ENCODE data around the gene KIF13A. TPM values are rescaled to one million over a fixed set of nuclear protein-coding genes. Genes with fewer than 3 reads are reported as not detected.
A peak's percentile ranks its signal among the peaks of the same experiment; 100 is the strongest.
"Not testable (repeated sequence)": the region's sequence is repeated elsewhere in the genome, so short reads cannot be mapped to it uniquely, and the experiment has no call there.

KIF13A gene
- total RNA-seq, 8 experiments from 2014 or later: 15.5 to 50.5 (median 24.5) TPM

DNA sequence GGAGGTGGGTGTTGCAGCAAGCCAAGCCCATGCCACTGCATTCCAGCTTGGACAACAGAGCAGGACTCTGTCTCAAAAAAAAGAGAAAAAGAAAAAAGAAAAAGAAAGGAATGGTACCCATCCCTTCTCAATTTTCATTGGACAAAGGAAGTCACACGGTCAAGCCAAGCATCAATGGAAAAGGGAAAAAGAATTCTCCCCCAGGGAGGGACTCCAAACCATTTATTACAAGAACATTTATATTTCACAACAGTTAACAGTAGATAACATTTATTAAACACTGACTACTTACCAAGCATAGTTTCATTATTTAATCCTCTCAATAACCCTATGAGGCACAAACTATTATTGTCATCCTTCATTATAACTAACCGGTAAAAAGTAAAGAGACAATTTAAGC lies 6.6 kb upstream of the KIF13A start:
- WGBS, 10 experiments: 70 to 100% (median 100%) methylated on average over 1 to 2 of the region's 2 CpGs

DNA sequence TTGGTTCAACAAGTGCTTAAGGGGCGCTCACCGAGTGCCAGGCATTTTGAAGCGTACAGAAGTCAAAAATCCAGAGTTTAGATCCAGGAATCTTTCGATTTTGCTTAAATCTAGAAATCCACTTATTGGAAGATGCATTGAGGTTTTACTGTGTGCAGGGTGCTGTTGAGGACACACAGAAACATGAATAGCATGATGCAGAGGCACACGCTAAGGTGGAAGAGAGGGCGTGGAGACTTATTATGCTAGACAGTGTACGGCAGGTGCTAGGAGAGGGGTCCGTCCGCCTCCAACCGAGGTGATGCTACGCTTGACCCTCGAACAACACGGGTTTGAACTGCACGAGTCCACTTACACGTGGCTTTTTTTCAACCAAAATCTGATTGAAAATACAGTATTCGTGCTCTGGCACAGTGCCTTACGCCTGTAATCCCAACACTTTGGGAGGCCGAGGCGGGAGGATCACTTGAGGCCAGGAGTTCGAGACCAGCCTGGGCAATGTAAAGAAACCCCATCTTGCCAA lies 1.0 kb upstream of the KIF13A start:
- Histone ChIP-seq H3K4me1 (replicated peaks in 1 of 2) (peaks cover 23 to 25% of the 10 kb centered on the region in 2 donors), H3K4me3 (peak overlapping the region; percentile 52 to 94 (median 86)), H3K27ac (peak overlapping the region; percentile 90 to 92)
- in situ Hi-C loops (cut with MboI; ENCODE audit: low pct_unique_long_range_greater_than_20kb in 2 of 9, low sequenced_read_pairs in 9 of 9, unreplicated experiment in 9 of 9): loop anchor here in 1 of 9 experiments (25.0 kb wide), 1 partner anchor 124 kb away; the partner anchor contains the start of gene NHLRC1
- 22 to 94% (median 59%) methylated on average over 7 to 20 of the region's 20 CpGs; no CpG with 5 or more reads in 3 of the 10 experiments for WGBS, 10 experiments
- ATAC-seq (replicated peaks in 6 of 8): no peak

More for the DNA sequence above, 6.6 kb upstream of the KIF13A start:
- ATAC-seq (replicated peaks in 6 of 8): no peak
- Histone ChIP-seq H3K4me1 (replicated peaks in 1 of 2) (no peaks in the 10 kb centered on the region), H3K4me3 (no peak overlapping the region), H3K27ac (no peak overlapping the region)
- in situ Hi-C loops (cut with MboI; ENCODE audit: low pct_unique_long_range_greater_than_20kb in 2 of 9, low sequenced_read_pairs in 9 of 9, unreplicated experiment in 9 of 9): loop anchor here in 1 of 9 experiments (25.0 kb wide), 1 partner anchor 118 kb away; the partner anchor contains the start of gene NHLRC1

DNA sequence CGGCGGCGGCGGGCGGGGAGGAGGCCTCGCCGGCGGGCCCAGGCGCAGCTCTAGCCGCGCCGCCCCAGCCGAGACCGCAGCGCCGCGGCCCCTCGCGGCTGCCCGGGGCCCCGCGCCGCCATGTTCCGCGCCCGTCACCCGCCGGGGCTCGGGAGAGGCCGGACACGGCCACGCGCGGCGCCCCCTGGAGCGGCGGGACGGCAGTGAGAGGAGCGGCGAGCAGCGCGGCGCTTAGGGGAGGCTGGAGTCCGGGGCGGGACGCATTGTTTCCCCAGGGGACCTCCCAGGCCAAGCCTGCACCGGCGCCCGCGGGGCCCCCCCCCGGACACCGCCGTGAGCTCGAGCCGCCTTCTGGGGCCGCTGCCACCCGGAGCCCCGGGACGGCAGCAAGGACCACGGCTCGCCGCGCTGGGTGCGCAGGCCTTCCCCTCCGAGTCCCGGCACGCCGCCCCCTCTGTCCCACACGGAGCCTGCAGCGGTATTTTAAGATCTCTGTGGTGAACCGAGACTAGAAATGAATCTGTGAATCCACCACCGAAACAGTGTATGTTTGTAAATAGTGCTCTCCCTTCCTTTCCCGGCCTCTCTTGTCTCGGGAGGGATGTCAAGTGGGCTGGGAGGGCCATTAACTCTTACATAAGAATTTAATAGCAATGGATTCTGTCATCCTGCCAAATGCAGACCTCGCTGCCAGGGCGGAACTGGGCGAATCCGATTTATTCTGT lies 424 bp upstream of the KIF13A start:
- whole genome bisulfite sequencing, 10 experiments: 0 to 13% (median 3%) methylated on average over 2 to 14 of the region's 78 CpGs; no CpG with 5 or more reads in 6 of the 10 experiments
- peak; percentile 67 to 82 (median 76) for ATAC-seq (replicated peaks in 6 of 8)
- in situ Hi-C loops (cut with MboI; ENCODE audit: low pct_unique_long_range_greater_than_20kb in 2 of 9, low sequenced_read_pairs in 9 of 9, unreplicated experiment in 9 of 9): loop anchor here in 1 of 9 experiments (25.0 kb wide), 1 partner anchor 124 kb away; the partner anchor contains the start of gene NHLRC1
- Histone ChIP-seq H3K27ac (peak overlapping the region; percentile 90 to 92), H3K4me3 (peak overlapping the region; percentile 52 to 94 (median 86)), H3K4me1 (replicated peaks in 1 of 2) (peaks cover 23 to 25% of the 10 kb centered on the region in 2 donors)

DNA sequence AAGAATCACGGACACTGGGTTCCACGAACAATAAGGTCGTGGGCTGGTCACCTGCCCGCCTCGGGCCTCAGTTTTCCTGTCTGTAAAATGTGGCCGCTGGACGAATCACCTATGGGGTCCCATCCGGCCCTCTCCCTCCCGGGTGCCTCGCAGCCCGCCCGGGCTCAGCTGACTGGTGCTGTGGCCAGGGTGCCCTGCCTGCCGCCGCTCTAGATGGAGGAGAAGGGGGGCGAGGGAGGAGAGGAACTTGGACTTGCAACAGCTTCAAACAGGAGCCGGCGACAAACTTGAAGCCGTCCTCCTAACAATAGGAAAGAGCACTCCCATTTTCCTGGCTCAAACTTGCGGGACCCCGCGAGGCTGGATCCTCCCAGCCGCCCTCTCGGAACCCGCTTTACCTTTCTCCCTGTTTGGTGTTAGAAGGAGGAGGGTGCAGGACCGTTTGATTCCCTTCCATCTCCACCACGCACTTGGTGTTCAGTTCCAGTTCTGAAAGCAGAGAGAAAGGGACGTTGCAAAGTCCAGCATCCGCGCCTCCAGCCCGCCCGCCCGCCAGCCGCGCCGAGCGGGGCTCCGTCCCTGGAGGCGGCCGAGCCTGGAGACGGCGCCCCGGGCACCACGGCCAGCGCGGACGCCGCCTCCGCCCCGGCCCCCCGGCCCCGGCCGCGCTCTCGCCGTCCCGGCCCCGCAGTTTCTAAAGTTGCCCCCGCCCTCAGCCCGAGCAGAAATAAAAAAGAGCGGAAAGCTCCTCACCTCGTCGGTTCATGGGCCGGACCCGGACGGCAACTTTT lies 584 bp downstream of the KIF13A start:
- in situ Hi-C loops (cut with MboI; ENCODE audit: low pct_unique_long_range_greater_than_20kb in 2 of 9, low sequenced_read_pairs in 9 of 9, unreplicated experiment in 9 of 9): loop anchor here in 1 of 9 experiments (25.0 kb wide), 1 partner anchor 125 kb away; the partner anchor contains the start of gene NHLRC1
- Histone ChIP-seq H3K27ac (peak overlapping the region; percentile 90 to 92), H3K4me1 (replicated peaks in 1 of 2) (peaks cover 23 to 25% of the 10 kb centered on the region in 2 donors), H3K4me3 (peak overlapping the region; percentile 52 to 94 (median 86))
- ATAC-seq (replicated peaks in 6 of 8): peak; percentile 43 to 61 (median 48)
- 0 to 5% (median 0%) methylated on average over 2 to 14 of the region's 65 CpGs; no CpG with 5 or more reads in 4 of the 10 experiments for WGBS, 10 experiments

DNA sequence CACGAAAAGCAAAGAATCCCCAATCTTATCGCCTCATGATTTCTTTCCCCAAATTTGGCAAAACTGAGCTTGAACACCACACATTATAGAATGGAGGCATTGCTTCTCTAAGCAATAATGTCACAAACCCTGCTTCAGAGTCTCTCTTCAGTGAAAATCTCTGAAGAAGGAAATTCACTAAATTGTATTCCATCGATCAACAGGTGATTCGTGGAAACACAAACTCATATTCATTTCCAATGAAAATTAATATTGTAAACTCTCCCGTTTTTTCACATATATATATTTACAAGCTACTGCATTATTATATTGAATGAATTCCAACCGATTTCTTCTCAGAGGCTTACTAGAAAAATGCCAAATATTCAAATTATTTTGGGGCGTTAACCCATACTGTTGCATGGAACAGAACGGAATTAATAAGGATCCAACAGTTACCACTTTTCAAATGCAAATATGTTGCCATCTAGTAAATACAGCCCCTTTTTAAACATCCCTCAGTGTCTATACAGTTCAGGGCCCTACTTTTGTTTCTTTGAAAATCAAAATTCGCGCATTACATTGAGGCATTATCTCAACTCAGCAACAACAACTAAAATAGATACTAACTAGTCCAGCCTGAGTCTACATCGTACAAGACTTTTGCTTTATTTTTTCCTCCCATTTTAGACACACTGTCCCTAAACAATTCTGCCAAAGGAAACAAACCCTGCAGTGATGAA lies 1.3 kb downstream of the KIF13A start:
- in situ Hi-C loops (cut with MboI; ENCODE audit: low pct_unique_long_range_greater_than_20kb in 2 of 9, low sequenced_read_pairs in 9 of 9, unreplicated experiment in 9 of 9): loop anchor here in 1 of 9 experiments (25.0 kb wide), 1 partner anchor 126 kb away; the partner anchor contains the start of gene NHLRC1
- no peak overlapping the region for H3K27ac ChIP-seq
- 8 to 83% (median 29%) methylated on average over 1 to 11 of the region's 11 CpGs for WGBS, 10 experiments
- peak overlapping the region; percentile 52 to 94 (median 86) for H3K4me3 ChIP-seq
- H3K4me1 ChIP-seq (replicated peaks in 1 of 2): peaks cover 23 to 25% of the 10 kb centered on the region in 2 donors
- ATAC-seq (replicated peaks in 6 of 8): no peak

DNA sequence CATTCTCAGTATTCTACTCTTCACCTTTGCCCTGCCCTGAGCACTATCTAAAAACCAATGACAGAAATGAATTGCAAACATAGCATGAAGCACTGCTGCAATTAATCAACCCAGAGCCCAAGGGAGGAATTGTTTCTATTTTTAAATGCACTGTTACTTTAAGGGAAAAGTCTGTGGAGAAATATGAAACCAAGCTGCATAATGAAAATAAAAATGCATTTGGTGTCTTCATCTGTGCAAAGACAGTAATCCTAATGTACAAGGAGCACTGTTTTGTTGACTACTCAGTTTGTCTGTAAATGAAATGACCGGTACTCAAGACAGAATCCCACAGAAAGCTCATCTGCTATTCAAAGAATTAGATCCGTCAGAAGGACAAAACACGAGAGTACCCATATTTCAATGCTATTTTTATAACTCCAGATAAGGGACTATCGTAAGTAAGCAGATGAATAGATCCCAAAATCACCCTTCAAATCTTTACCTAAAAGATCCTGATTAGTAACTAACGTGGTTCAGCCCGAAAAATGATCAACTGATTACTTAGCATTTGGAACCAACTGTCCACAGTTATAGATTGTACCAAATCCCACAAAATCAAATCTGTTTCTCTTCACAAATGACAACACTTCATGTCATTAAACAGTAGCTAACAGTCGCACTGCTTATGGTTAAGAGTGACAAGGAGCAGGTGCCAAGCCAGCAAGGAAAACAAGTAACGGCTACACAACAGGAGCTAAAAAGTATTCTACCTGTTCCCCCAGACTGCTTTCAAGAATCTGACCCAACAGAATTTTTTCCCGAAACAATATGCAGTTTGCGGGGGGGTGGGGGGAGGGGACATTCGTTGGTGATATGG lies 2.4 kb downstream of the KIF13A start:
- no peak overlapping the region for H3K27ac ChIP-seq
- in situ Hi-C loops (cut with MboI; ENCODE audit: low pct_unique_long_range_greater_than_20kb in 2 of 9, low sequenced_read_pairs in 9 of 9, unreplicated experiment in 9 of 9): loop anchor here in 1 of 9 experiments (25.0 kb wide), 1 partner anchor 127 kb away; the partner anchor contains the start of gene NHLRC1
- no peak overlapping the region for H3K4me3 ChIP-seq
- no peak for ATAC-seq (replicated peaks in 6 of 8)
- peaks cover 23 to 25% of the 10 kb centered on the region in 2 donors for H3K4me1 ChIP-seq (replicated peaks in 1 of 2)
- 0 to 80% (median 53%) methylated on average over 2 to 11 of the region's 11 CpGs; no CpG with 5 or more reads in 1 of the 10 experiments for WGBS, 10 experiments

DNA sequence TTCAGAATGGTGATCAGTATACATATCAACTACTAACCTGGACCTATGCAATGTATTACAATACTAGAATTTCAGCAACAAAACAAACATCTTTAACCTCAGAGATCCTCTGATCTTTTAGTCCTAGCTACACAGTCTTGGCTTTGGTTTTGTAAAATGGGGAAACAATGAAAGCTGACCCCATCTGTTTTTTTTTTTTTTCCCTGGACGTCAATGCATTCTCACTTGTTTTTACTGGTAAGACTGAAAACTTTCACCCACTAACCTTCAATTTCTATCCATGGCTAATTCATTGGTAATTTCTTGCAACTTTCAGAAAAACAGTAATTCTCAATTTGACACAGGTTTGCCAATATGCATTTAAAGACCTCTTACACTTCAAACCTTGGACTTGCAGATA lies 3.0 kb downstream of the KIF13A start:
- Histone ChIP-seq H3K27ac (no peak overlapping the region), H3K4me3 (no peak overlapping the region), H3K4me1 (replicated peaks in 1 of 2) (peaks cover 23 to 25% of the 10 kb centered on the region in 2 donors)
- in situ Hi-C loops (cut with MboI; ENCODE audit: low pct_unique_long_range_greater_than_20kb in 2 of 9, low sequenced_read_pairs in 9 of 9, unreplicated experiment in 9 of 9): loop anchor here in 1 of 9 experiments (25.0 kb wide), 1 partner anchor 128 kb away; the partner anchor contains the start of gene NHLRC1
- WGBS, 10 experiments: 0 to 55% (median 23%) methylated on average over 1 of the region's 1 CpG; no CpG with 5 or more reads in 2 of the 10 experiments
- no peak for ATAC-seq (replicated peaks in 6 of 8)

DNA sequence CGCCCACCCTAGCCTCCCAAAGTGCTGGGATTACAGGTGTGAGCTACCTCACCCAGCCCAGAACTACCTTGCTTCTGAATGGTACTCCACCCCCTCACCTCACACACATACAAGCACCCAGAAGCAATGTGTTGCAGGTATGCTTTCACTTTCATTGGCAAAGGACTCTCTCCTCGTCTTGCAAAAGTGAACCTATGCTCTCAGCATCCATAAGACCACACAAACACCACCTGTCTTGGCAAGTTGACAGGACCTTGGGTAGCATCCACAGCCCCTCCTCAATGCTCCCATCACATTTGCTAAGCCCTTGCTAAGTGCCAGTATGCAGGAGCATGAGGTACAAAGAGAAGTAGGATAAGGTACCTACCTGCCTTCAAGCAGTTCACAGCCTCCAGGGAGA lies 3.7 kb downstream of the KIF13A start:
- H3K4me1 ChIP-seq (replicated peaks in 1 of 2): peaks cover 22 to 24% of the 10 kb centered on the region in 2 donors
- in situ Hi-C loops (cut with MboI; ENCODE audit: low pct_unique_long_range_greater_than_20kb in 2 of 9, low sequenced_read_pairs in 9 of 9, unreplicated experiment in 9 of 9): loop anchor here in 1 of 9 experiments (25.0 kb wide), 1 partner anchor 129 kb away; the partner anchor contains the start of gene NHLRC1
- 80 to 100% (median 91%) methylated on average over 1 to 2 of the region's 2 CpGs; no CpG with 5 or more reads in 6 of the 10 experiments for WGBS, 10 experiments
- H3K4me3 ChIP-seq: no peak overlapping the region
- no peak for ATAC-seq (replicated peaks in 6 of 8)
- H3K27ac ChIP-seq: no peak overlapping the region

DNA sequence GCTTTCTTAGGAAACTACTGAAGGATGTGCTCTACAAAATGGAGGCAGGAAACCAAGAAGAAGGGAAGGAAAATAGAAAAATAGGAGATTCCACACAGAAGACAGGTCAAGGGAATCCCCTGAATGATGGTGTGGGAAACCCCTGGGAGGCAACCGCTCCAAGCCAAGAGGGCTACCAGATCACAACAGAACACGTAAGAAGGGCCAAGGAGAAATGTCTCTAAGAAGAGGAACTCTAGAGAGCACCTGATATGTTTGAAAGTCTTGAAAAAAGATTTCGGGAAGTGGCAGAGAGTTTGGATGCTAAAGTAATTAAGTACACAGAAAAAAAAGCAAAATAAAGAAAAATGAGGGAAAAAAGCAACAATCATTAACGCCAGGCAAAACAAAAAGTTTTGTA lies 7.1 kb downstream of the KIF13A start:
- Histone ChIP-seq H3K4me3 (no peak overlapping the region), H3K27ac (no peak overlapping the region), H3K4me1 (replicated peaks in 1 of 2) (peaks cover 10 to 11% of the 10 kb centered on the region in 2 donors)
- ATAC-seq (replicated peaks in 6 of 8): no peak
- in situ Hi-C loops (cut with MboI; ENCODE audit: low pct_unique_long_range_greater_than_20kb in 2 of 9, low sequenced_read_pairs in 9 of 9, unreplicated experiment in 9 of 9): loop anchor here in 1 of 9 experiments (25.0 kb wide), 1 partner anchor 132 kb away; the partner anchor contains the start of gene NHLRC1
- WGBS, 10 experiments: 81 to 100% (median 94%) methylated on average over 1 to 4 of the region's 4 CpGs

DNA sequence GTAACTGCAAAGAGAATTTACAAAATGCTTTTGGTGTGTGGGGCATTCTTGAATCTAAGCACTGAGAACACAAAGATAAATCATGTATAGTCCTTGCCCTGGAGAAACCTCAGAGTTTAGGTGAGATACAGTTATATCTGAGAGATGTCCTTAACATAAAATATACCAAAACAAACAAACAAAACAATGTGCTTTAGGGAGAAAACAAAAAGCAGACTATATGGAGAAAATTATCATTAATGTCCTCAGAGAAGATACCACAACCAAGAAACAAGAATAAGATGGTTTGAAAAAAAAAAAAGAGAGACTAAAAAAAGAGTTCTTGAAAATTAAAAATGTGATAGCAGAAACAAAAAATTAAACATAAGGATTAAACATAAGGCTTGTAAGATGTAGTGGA lies 8.0 kb downstream of the KIF13A start:
- Histone ChIP-seq H3K4me1 (replicated peaks in 1 of 2) (peaks cover 2% of the 10 kb centered on the region in 2 donors), H3K27ac (no peak overlapping the region), H3K4me3 (no peak overlapping the region)
- in situ Hi-C loops (cut with MboI; ENCODE audit: low pct_unique_long_range_greater_than_20kb in 2 of 9, low sequenced_read_pairs in 9 of 9, unreplicated experiment in 9 of 9): loop anchor here in 1 of 9 experiments (25.0 kb wide), 1 partner anchor 133 kb away; the partner anchor contains the start of gene NHLRC1
- ATAC-seq (replicated peaks in 6 of 8): no peak

DNA sequence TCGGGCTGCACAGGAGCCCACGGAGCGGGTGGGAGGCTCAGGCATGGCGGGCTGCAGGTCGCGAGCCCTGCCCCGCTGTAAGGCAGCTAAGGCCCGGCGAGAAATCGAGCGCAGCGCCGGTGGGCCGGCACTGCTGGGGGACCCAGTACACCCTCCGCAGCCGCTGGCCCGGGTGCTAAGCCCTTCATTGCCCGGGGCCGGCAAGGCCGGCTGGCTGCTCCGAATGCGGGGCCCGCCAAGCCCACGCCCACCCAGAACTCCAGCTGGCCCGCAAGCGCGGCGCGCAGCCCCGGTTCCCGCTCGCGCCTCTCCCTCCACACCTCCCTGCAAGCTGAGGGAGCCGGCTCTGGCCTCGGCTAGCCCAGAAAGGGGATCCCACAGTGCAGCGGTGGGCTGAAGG lies 11.2 kb downstream of the KIF13A start:
- not testable (repeated sequence) for H3K4me1 ChIP-seq (replicated peaks in 1 of 2); ATAC-seq (replicated peaks in 6 of 8); H3K4me3 ChIP-seq; H3K27ac ChIP-seq
- in situ Hi-C loops (cut with MboI; ENCODE audit: low pct_unique_long_range_greater_than_20kb in 2 of 9, low sequenced_read_pairs in 9 of 9, unreplicated experiment in 9 of 9): loop anchor here in 1 of 9 experiments (25.0 kb wide), 1 partner anchor 136 kb away; the partner anchor contains the start of gene NHLRC1
- 87 to 90% methylated on average over 4 to 5 of the region's 36 CpGs; no CpG with 5 or more reads in 8 of the 10 experiments for WGBS, 10 experiments

Data from motor neuron (in vitro differentiated cells).